ENCODE data around the gene SMIM11.
"Not testable (repeated sequence)": the region's sequence is repeated elsewhere in the genome, so short reads cannot be mapped to it uniquely, and the experiment has no call there.

SMIM11 gene

GRCh38 chr21:34427339-34427738 lies 52.0 kb downstream of the SMIM11 start:
- H3K4me2 ChIP-seq (ENCODE audit: low read depth, low read length); H2AFZ ChIP-seq (ENCODE audit: low read length); H4K20me1 ChIP-seq (ENCODE audit: insufficient read depth, low read length); H3K79me2 ChIP-seq (ENCODE audit: low read length); H3K27me3 ChIP-seq (replicated peaks; ENCODE audit: insufficient read depth, low read length); DNase-seq; H3K36me3 ChIP-seq (replicated peaks; ENCODE audit: insufficient read depth, low read length); H3K27ac ChIP-seq (ENCODE audit: low read length); H3K9me2 ChIP-seq (replicated peaks; ENCODE audit: insufficient read depth, low read length); H3K9ac ChIP-seq (ENCODE audit: low read length); H3K4me1 ChIP-seq (ENCODE audit: low read length); H3K4me3 ChIP-seq (ENCODE audit: low read length); H3F3A ChIP-seq (ENCODE audit: insufficient read depth, low read length); H3K9me3 ChIP-seq (replicated peaks; ENCODE audit: insufficient read depth, low read length): not testable (repeated sequence)

- not testable (repeated sequence) for H2AFZ ChIP-seq (ENCODE audit: low read length); H3F3A ChIP-seq (ENCODE audit: insufficient read depth, low read length); DNase-seq; H3K79me2 ChIP-seq (ENCODE audit: low read length); H3K9me2 ChIP-seq (replicated peaks; ENCODE audit: insufficient read depth, low read length); H3K9me3 ChIP-seq (replicated peaks; ENCODE audit: insufficient read depth, low read length); H3K27ac ChIP-seq (ENCODE audit: low read length); H3K36me3 ChIP-seq (replicated peaks; ENCODE audit: insufficient read depth, low read length); H3K27me3 ChIP-seq (replicated peaks; ENCODE audit: insufficient read depth, low read length); H4K20me1 ChIP-seq (ENCODE audit: insufficient read depth, low read length); H3K4me2 ChIP-seq (ENCODE audit: low read depth, low read length); H3K4me1 ChIP-seq (ENCODE audit: low read length); H3K9ac ChIP-seq (ENCODE audit: low read length); H3K4me3 ChIP-seq (ENCODE audit: low read length)
These were observed 53.1 kb downstream of the SMIM11 start for GRCh38 chr21:34428441-34428840.

DNA sequence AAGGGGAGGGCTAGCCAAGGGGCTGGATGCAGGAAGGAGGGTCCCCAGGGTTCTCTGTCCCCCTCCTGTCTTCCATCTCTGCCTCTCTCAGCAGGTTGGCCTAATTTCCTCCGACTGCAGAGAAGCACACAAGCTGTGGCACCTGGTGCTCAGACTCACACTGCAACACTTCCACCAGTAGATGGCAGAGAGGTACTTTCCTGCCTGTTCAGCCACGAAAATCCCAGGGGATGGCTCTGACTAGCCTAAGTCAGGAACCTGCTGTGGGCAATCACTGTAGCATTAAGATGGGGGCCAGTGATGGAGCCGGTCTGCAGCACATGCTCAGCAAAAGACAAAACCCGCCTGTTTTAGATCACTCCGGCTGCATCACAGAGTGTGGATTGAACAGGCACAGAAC lies 54.4 kb downstream of the SMIM11 start:
- H4K20me1 ChIP-seq (ENCODE audit: insufficient read depth, low read length); H3F3A ChIP-seq (ENCODE audit: insufficient read depth, low read length); H2AFZ ChIP-seq (ENCODE audit: low read length); H3K9me2 ChIP-seq (replicated peaks; ENCODE audit: insufficient read depth, low read length); H3K4me3 ChIP-seq (ENCODE audit: low read length); H3K4me1 ChIP-seq (ENCODE audit: low read length); H3K27ac ChIP-seq (ENCODE audit: low read length); H3K9me3 ChIP-seq (replicated peaks; ENCODE audit: insufficient read depth, low read length); H3K9ac ChIP-seq (ENCODE audit: low read length); H3K79me2 ChIP-seq (ENCODE audit: low read length); H3K27me3 ChIP-seq (replicated peaks; ENCODE audit: insufficient read depth, low read length); H3K36me3 ChIP-seq (replicated peaks; ENCODE audit: insufficient read depth, low read length); H3K4me2 ChIP-seq (ENCODE audit: low read depth, low read length); DNase-seq: not testable (repeated sequence)
